Activated CD8-positive, alpha-beta T cell treated with anti-CD3 and anti-CD28 coated beads, Interleukin-2, amount 10 ng/mL, durations not matched to agents 7 days and 5 days (primary cell): ENCODE measurements around the gene TFIP11. TPM values are rescaled to one million over a fixed set of nuclear protein-coding genes. Genes with fewer than 3 reads are reported as not detected.

Experiments
- ATAC-seq: fragments of 150-1000 bp; cut with Tn5 transposase; one replicate; pipeline ENCODE4 v1.10.0; 2021; ENCODE audit warnings: moderate library complexity
- CTCF ChIA-PET: fragments of 350-600 bp; sonication (Branson Sonifier 250); formaldehyde crosslinking; loops from one replicate; lab custom pipeline; 2021; ENCODE audit warnings: antibody characterized with exemption; lab: Charles Lee
- POLR2A ChIA-PET: fragments of 350-600 bp; sonication (Branson Sonifier 250); formaldehyde crosslinking; loops from one replicate; lab custom pipeline; 2021; ENCODE audit warnings: antibody characterized with exemption; lab: Charles Lee
- DNase-seq: peaks from one replicate; pipeline ENCODE4 v3.0.0-alpha.2; 2020
- H3K27ac Mint-ChIP-seq: one replicate; pipeline ENCODE4 v1.8.0; 2021; ENCODE audit warnings: mild to moderate bottlenecking, mixed read lengths
- H3K27me3 Mint-ChIP-seq: one replicate; pipeline ENCODE4 v1.8.0; 2021; ENCODE audit warnings: low read depth, mixed read lengths
- H3K36me3 Mint-ChIP-seq: one replicate; pipeline ENCODE4 v1.8.0; 2021; ENCODE audit warnings: low read depth, mixed read lengths
- H3K4me1 Mint-ChIP-seq: one replicate; pipeline ENCODE4 v1.8.0; 2021; ENCODE audit warnings: low read depth, mixed read lengths
- H3K4me3 Mint-ChIP-seq: one replicate; pipeline ENCODE4 v1.8.0; 2021; ENCODE audit warnings: mild to moderate bottlenecking, mixed read lengths
- H3K9me3 Mint-ChIP-seq: one replicate; pipeline ENCODE4 v1.8.0; 2022; ENCODE audit warnings: mixed read lengths; ENCODE audit not compliant: insufficient read depth
- total RNA-seq, 2 experiments: library from RNA; stranded (reverse); gene quantifications; one replicate each; pipeline ENCODE4 v1.2.3, GENCODE V29; 2021

The TFIP11 gene
- total RNA-seq, 2 experiments from 2014 or later: 56.2 to 57.7 TPM

DNA sequence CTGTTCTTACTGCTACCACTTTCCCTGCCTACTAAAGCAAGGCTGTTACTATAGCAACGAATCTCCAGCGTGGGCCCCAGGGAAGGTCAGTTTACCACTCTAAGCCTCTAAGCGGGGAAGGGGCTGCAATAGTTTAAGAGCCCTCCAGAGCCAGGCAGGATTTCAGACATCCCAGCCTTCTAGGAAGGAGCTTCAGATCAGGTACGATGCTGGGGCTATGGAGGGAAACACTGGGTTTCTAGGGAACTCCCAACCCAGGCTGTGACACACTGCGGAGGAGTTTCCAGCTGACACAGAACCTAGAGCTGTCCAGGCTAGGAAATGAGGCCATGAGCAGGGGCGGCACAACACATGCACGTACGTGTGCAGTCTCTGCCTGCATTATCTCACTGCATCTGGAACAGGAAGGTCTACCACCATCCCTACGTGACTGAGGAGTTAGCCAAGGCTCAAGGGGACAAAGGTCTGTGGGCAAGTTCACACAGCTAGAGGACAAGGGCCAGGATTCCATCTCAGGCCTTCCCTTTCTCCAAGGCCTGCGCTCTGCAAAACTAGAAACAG lies 49.1 kb downstream of the TFIP11 start:
- POLR2A ChIA-PET: no interaction called here
- ATAC-seq: no peak
- Mint-ChIP-seq H3K4me3 (no peak overlapping the region), H3K27me3 (no peaks in the 10 kb centered on the region), H3K9me3 (no peaks in the 10 kb centered on the region), H3K4me1 (no peaks in the 10 kb centered on the region), H3K36me3 (peaks cover 35% of the 10 kb centered on the region), H3K27ac (no peak overlapping the region)
- CTCF ChIA-PET: interaction anchor here (1.7 to 5.3 kb wide), 4 partner anchors 32 to 103 kb away, joined by 5 to 76 read pairs (median 38); no protein-coding TSS in a partner anchor
- no peak for DNase-seq

DNA sequence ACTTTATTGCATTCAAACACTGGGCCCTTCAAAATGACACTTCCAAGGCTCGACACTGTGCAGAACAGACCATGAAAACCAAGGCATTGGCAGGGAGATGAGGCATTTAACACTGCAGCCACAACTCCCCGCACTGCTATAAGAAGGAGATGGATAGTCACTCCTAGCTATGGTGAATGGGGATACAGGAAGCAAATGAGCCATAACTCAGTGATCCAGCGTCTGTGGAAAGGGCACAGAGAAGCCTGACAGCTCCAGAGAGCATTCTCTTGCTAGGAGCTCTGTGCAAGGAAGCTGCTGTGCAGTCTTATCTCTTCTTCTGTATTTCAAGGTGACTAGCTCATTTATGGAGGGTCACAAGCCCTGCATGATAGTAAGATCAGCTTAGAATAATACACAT lies 49.6 kb downstream of the TFIP11 start:
- Mint-ChIP-seq H3K36me3 (peaks cover 34% of the 10 kb centered on the region), H3K27me3 (no peaks in the 10 kb centered on the region), H3K4me3 (no peak overlapping the region), H3K27ac (no peak overlapping the region), H3K9me3 (no peaks in the 10 kb centered on the region), H3K4me1 (no peaks in the 10 kb centered on the region)
- no peak for ATAC-seq
- DNase-seq: no peak
- POLR2A ChIA-PET: no interaction called here
- CTCF ChIA-PET: interaction anchor here (1.7 to 5.3 kb wide), 4 partner anchors 31 to 102 kb away, joined by 5 to 76 read pairs (median 38); no protein-coding TSS in a partner anchor

DNA sequence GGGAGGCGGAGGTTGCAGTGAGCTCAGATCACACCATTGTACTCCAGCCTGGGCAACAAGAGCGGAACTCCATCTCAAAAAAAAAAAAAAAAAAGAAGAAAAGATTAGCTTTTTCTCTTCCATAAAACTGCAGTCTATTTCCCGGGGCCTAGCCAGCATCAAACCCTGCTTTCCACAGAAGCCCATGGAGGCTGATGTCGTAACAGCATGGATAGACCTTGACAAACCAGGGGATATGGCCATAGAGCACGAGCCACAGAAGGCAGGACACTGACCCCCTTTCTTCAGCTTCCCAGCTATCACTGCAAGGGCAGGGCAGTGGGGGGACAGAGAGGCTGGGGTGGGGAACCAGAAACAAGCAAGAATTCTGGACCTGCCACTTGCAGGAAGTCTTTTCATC lies 50.2 kb downstream of the TFIP11 start:
- Mint-ChIP-seq H3K4me1 (no peaks in the 10 kb centered on the region), H3K27ac (no peak overlapping the region), H3K27me3 (no peaks in the 10 kb centered on the region), H3K9me3 (no peaks in the 10 kb centered on the region), H3K4me3 (no peak overlapping the region), H3K36me3 (peaks cover 39% of the 10 kb centered on the region)
- DNase-seq (no peak), ATAC-seq (no peak)
- ChIA-PET CTCF (interaction anchor here (0.5 to 5.3 kb wide), 15 partner anchors 9 to 524 kb away, joined by 3 to 76 read pairs (median 5); no protein-coding TSS in a partner anchor), POLR2A (no interaction called here)

DNA sequence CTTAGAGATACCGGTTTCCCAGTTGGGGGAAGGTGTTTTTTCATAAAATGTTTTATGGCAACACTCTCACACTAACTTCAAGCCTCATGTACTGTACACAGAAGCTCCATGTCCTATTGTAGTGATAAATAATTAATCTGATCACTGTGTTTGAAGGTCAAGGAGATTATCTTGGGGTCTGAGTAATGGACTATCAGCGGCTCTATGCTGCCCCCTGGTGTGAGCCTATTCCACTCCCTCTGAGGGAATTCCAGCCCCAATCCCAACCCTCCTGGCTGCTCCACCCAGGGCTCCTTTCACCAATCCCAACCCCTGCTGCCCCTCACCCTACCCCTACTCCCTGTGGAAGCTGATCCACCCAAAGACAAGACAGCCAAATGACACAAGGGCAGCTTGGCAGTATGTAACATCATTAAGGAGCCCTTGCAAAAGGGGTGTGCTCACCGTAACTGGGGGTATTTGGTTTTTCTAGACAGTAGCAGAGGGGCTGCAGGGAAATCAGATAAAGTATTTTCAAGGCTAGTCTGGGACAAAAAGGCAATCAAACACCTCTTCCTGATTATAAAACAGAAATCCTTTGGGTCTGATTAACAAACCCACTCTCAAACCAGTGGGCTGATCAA lies 51.0 kb downstream of the TFIP11 start:
- Mint-ChIP-seq H3K27me3 (no peaks in the 10 kb centered on the region), H3K27ac (no peak overlapping the region), H3K9me3 (no peaks in the 10 kb centered on the region), H3K4me1 (no peaks in the 10 kb centered on the region), H3K36me3 (peaks cover 34% of the 10 kb centered on the region), H3K4me3 (no peak overlapping the region)
- ATAC-seq (no peak), DNase-seq (peak; percentile 46)
- POLR2A ChIA-PET: no interaction called here
- CTCF ChIA-PET: interaction anchor here (0.5 to 5.3 kb wide), 27 partner anchors 10 to 525 kb away, joined by 3 to 76 read pairs (median 5); no protein-coding TSS in a partner anchor

DNA sequence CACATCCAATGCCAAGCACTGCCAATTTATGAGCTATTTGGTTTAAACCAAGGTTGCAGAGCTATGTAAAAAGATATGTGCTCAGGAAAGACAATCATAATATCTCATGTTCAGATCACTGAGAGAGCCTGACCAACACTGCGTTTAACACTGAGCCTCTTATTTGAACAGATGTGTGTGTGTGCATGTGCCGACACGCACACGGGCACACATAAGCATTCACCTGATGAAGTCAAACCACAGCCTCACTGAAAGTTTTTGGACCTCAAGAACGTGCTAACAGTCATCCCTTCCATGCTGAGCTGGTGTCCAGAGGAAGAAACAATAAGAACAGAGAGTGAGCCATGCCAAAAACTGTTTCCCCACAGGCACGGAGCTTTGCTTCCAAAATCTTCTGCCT lies 52.1 kb downstream of the TFIP11 start:
- Mint-ChIP-seq H3K4me1 (no peaks in the 10 kb centered on the region), H3K4me3 (no peak overlapping the region), H3K36me3 (peaks cover 36% of the 10 kb centered on the region), H3K27ac (no peak overlapping the region), H3K27me3 (no peaks in the 10 kb centered on the region), H3K9me3 (no peaks in the 10 kb centered on the region)
- no peak for ATAC-seq
- ChIA-PET POLR2A (no interaction called here), CTCF (interaction anchor here (0.7 to 5.3 kb wide), 19 partner anchors 14 to 99 kb away, joined by 3 to 76 read pairs (median 6); no protein-coding TSS in a partner anchor)
- no peak for DNase-seq

DNA sequence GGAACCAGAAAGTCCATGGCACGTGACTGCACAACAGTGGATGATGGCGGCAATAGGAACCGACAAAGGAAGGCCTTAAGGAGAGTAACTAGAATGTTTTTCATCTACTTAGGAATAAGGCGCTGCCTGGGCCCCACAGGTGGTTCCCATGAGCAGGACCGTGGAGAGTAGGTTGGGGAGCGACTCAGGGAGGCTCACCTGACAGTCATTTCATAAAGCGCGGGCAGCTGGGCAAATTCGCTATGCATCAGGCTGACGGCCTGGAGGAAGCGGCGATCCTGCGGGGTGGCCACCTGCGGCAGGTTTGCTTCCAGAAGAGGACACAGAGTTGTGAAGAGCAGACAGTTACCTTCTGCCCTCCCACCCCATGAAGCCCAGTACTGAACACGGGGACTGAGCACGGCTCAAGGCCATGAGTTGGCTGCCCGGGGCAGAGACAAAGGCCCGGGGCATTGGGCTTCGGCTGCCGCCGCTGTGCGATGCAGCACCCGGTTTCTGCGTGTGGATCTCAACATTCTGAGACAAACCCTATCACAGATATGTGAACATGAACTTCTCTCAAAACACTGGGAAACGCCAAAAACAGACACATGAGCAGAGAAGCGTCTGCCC lies 54.5 kb downstream of the TFIP11 start:
- Mint-ChIP-seq H3K4me3 (no peak overlapping the region), H3K4me1 (no peaks in the 10 kb centered on the region), H3K36me3 (peaks cover 24% of the 10 kb centered on the region), H3K27me3 (no peaks in the 10 kb centered on the region), H3K9me3 (no peaks in the 10 kb centered on the region), H3K27ac (no peak overlapping the region)
- DNase-seq (no peak), ATAC-seq (no peak)
- ChIA-PET CTCF (no interaction called here), POLR2A (no interaction called here)

DNA sequence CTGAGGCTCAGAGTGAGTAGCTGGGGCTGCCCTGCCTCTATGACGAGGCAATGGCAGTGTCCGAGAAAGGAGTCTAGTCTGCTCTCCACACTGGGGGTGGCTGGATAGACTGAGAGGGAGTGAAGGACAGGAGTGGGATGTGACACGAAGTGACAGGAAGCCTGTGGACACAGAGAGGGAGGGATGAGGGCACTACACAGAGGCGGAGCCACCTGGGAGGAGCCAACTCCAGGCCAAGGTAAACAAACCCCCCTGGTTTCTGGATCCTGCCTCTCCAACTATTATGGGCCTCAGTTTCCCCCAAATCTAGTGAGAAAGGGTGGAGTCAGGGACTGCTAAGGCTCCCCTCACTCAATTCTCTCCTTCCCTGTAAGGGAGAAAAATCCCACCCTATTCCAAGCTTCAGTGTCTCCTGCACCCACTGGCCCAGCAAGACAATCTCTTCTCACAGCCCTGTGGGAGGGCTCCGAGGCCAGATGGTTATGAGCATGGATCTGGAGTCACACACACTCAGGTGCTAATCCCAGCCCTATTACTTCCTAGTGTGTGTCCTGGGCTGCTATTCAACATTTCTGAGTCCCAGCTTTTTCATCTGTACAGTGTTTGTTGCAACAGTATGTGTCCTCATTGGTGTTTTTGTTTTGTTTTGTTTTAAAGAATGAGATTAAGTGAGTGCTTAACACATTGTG lies 58.3 kb downstream of the TFIP11 start:
- DNase-seq (no peak), ATAC-seq (no peak)
- Mint-ChIP-seq H3K9me3 (no peaks in the 10 kb centered on the region), H3K27ac (no peak overlapping the region), H3K36me3 (peaks cover 22% of the 10 kb centered on the region), H3K4me3 (no peak overlapping the region), H3K27me3 (no peaks in the 10 kb centered on the region), H3K4me1 (no peaks in the 10 kb centered on the region)
- POLR2A ChIA-PET: no interaction called here
- CTCF ChIA-PET: interaction anchor here (0.8 kb wide), 1 partner anchor 16 kb away, joined by 3 read pairs; no protein-coding TSS in a partner anchor

DNA sequence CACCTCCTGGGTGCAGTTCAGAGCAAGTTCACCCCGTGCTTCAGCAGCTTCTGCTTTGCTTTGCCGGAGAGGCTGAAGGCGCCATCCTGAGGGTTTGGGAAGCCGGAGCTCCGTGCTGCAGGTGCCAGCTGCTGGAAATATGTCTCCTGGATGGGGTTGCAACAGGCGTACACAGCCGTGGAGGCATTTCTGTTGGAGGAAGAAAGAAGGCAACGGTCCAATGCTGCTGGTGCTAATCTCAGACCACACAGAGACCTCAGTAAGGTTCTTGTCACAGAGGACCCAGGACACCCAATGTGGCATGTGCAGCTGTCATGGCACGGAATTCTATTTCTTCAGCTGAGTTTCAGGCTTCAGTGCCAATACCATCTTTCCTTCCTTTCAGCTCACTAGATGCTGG lies 59.1 kb downstream of the TFIP11 start:
- H3K36me3 Mint-ChIP-seq: peaks cover 21% of the 10 kb centered on the region
- no peak for ATAC-seq
- H3K27me3 Mint-ChIP-seq: no peaks in the 10 kb centered on the region
- H3K27ac Mint-ChIP-seq: no peak overlapping the region
- no peaks in the 10 kb centered on the region for H3K9me3 Mint-ChIP-seq
- H3K4me3 Mint-ChIP-seq: no peak overlapping the region
- DNase-seq: no peak
- ChIA-PET POLR2A (interaction anchor here (0.6 kb wide), 1 partner anchor 221 kb away, joined by 3 read pairs; no protein-coding TSS in a partner anchor), CTCF (interaction anchor here (0.8 to 0.9 kb wide), 2 partner anchors 16 to 89 kb away, joined by 3 read pairs; no protein-coding TSS in a partner anchor)
- H3K4me1 Mint-ChIP-seq: no peaks in the 10 kb centered on the region

DNA sequence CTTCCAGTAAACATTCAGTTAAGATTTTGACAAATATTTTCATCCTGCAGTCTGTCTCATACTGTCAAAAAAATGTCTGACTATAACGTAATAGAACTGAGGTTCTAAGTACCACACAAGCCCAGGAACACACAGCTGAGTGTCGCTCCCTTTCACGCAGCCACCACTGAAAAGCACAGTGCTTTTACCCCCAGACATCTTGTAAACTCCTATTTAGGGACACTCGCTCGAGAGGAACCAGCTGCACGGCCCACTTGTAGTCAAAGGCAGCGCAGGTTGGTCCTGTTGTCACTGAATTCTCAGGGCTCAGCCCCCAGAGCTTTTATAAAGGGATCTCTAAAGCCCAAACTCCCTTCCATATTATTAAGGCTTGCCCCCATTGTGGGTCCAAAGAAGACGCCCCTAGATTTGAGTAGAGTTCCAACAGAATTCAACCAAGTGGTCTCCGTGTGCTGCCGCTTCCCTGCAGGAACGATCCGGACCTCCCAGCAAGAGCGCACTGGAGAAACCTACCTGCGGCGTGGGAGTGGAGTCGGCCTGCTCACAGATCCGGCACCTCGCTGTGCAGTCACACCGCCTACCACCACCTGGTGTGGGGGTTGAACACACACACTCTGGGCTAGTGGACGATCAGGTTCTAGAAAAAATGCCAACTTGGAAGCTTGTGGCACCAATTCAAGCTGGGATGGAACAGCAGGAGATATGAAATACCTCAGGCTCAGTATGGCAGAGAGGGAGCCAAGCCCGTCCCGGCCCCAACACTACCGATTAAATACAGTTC lies 59.8 kb downstream of the TFIP11 start:
- H3K27ac Mint-ChIP-seq: no peak overlapping the region
- H3K27me3 Mint-ChIP-seq: no peaks in the 10 kb centered on the region
- no peak overlapping the region for H3K4me3 Mint-ChIP-seq
- no peaks in the 10 kb centered on the region for H3K4me1 Mint-ChIP-seq
- ChIA-PET POLR2A (no interaction called here), CTCF (interaction anchor here (0.8 to 1.5 kb wide), 3 partner anchors 15 to 88 kb away, joined by 3 to 5 read pairs (median 3); no protein-coding TSS in a partner anchor)
- ATAC-seq (no peak), DNase-seq (no peak)
- H3K36me3 Mint-ChIP-seq: peaks cover 16% of the 10 kb centered on the region
- H3K9me3 Mint-ChIP-seq: no peaks in the 10 kb centered on the region

DNA sequence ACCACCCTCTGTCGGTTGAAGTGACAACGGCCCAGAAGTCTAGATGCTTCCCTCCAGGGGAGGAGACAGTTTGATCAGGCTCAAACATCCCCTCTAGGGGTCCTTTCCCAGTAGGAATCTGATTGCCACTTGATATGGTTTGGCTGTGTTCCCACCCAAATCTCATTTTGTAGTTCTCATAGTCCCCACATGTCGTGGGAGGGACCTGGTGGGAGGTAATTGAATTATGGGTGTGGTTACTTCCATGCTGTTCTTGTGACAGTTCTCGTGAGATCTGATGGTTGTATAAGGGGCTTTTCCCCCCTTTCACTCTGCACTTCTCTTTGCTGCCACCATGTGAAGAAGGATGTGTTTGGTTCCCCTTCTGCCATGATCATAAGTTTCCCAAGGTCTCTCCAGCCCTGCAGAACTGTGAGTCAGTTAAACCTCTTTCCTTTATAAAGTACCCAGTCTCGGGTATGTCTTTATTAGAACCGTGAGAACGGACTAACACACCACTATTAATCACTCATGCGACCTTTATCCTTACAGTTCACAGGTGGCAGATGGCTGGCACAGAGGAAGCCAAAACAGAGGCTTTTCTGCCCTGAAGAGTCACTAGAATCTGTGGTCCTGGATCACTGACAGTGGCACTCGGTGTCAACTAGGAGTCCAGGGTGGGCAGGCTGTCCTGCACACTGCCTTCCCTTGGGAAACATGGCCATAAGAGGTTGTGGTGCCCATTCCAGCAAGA lies 61.7 kb downstream of the TFIP11 start:
- ChIA-PET POLR2A (no interaction called here), CTCF (interaction anchor here (1.5 kb wide), 1 partner anchor 31 kb away, joined by 5 read pairs; no protein-coding TSS in a partner anchor)
- no peak for ATAC-seq
- Mint-ChIP-seq H3K4me3 (no peak overlapping the region), H3K27me3 (no peaks in the 10 kb centered on the region), H3K9me3 (no peaks in the 10 kb centered on the region), H3K4me1 (no peaks in the 10 kb centered on the region), H3K36me3 (peaks cover 8% of the 10 kb centered on the region), H3K27ac (no peak overlapping the region)
- DNase-seq: no peak
